Hypothalamus (tissue), 51 donors: ENCODE results near the gene ELL2.

ENCODE experiments used
- DNase-seq, 51 donors: peaks; one replicate each; lab custom pipeline; 2025; lab: John Stamatoyannopoulos, UW

The ELL2 gene

GRCh38 chr5:95983509-95983908 is 21.9 kb upstream of the ELL2 start:
- DNase-seq: no peak

- DNase-seq: no peak
Measured at GRCh38 chr5:95983080-95983479, 21.4 kb upstream of the ELL2 start.

GRCh38 chr5:95976606-95977005 is 15.0 kb upstream of the ELL2 start:
- DNase-seq: no peak

GRCh38 chr5:95975703-95976102 is 14.1 kb upstream of the ELL2 start:
- no peak for DNase-seq

- no peak for DNase-seq
Measured at GRCh38 chr5:95973793-95974325, 12.2 kb upstream of the ELL2 start.

GRCh38 chr5:95972196-95972595 is 10.5 kb upstream of the ELL2 start:
- no peak for DNase-seq

- no peak for DNase-seq
Measured at GRCh38 chr5:95970359-95970704, 8.7 kb upstream of the ELL2 start.

- DNase-seq: no peak
Measured at GRCh38 chr5:95969651-95970358, 8.2 kb upstream of the ELL2 start.

- DNase-seq: no peak
Measured at GRCh38 chr5:95969055-95969454, 7.4 kb upstream of the ELL2 start.

GRCh38 chr5:95967236-95967635 is 5.6 kb upstream of the ELL2 start:
- DNase-seq: no peak

GRCh38 chr5:95966005-95966404 is 4.4 kb upstream of the ELL2 start:
- DNase-seq: no peak

GRCh38 chr5:95963650-95964410 is 2.2 kb upstream of the ELL2 start:
- no peak for DNase-seq

GRCh38 chr5:95962785-95963184 is 1.1 kb upstream of the ELL2 start:
- DNase-seq: no peak

GRCh38 chr5:95962475-95962773 is 773 bp upstream of the ELL2 start:
- no peak for DNase-seq

GRCh38 chr5:95960667-95961616 is 709 bp downstream of the ELL2 start:
- peak in 42 of 51 donors; percentile 28 to 83 (median 68) for DNase-seq

GRCh38 chr5:95959888-95960666 is 1.6 kb downstream of the ELL2 start:
- DNase-seq: peak in 11 of 51 donors; percentile 11 to 72 (median 32)

- peak in 10 of 51 donors; percentile 3 to 66 (median 20) for DNase-seq
Measured at GRCh38 chr5:95959051-95959887, 2.4 kb downstream of the ELL2 start.

GRCh38 chr5:95958310-95959014 is 3.2 kb downstream of the ELL2 start:
- no peak for DNase-seq
